ENCODE measurements around the gene ECM2.

GRCh38 chr9:92576175-92576574 is 40.4 kb upstream of the ECM2 start:
- TF ChIP-seq, protein P1, sequence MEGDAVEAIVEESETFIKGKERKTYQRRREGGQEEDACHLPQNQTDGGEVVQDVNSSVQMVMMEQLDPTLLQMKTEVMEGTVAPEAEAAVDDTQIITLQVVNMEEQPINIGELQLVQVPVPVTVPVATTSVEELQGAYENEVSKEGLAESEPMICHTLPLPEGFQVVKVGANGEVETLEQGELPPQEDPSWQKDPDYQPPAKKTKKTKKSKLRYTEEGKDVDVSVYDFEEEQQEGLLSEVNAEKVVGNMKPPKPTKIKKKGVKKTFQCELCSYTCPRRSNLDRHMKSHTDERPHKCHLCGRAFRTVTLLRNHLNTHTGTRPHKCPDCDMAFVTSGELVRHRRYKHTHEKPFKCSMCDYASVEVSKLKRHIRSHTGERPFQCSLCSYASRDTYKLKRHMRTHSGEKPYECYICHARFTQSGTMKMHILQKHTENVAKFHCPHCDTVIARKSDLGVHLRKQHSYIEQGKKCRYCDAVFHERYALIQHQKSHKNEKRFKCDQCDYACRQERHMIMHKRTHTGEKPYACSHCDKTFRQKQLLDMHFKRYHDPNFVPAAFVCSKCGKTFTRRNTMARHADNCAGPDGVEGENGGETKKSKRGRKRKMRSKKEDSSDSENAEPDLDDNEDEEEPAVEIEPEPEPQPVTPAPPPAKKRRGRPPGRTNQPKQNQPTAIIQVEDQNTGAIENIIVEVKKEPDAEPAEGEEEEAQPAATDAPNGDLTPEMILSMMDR (IDR thresholded peaks at IDR 0.05): no peak
- TF ChIP-seq POLR2A (IDR thresholded peaks at IDR 0.05): no peak

All from thyroid gland (tissue), 4 donors.